HepG2 (cell line): ENCODE results near the gene STEAP3.

Experiments used
- ARNT ChIP-seq: fragments of 450-650 bp; IDR thresholded peaks from 2 replicates; pipeline ENCODE4 v1.6.1; 2017
- GATAD2A ChIP-seq: IDR thresholded peaks from 2 replicates; pipeline ENCODE4 v1.6.1; 2016
- JUND ChIP-seq: sonication (generic); formaldehyde crosslinking; IDR thresholded peaks from 2 replicates; pipeline ENCODE4 v1.8.0; 2022; ENCODE audit warnings: mild to moderate bottlenecking, missing genetic modification reagents
- KAT8 ChIP-seq: IDR thresholded peaks from 2 replicates; pipeline ENCODE4 v1.6.1; 2016; ENCODE audit warnings: missing genetic modification reagents, missing compliant biosample characterization
- MEF2D ChIP-seq: sonication (generic); formaldehyde crosslinking; IDR thresholded peaks from 2 replicates; pipeline ENCODE4 v1.5.1; 2020; ENCODE audit warnings: mild to moderate bottlenecking, missing genetic modification reagents
- SALL1 ChIP-seq: sonication (generic); formaldehyde crosslinking; IDR thresholded peaks from 2 replicates; pipeline ENCODE4 v1.8.0; 2022; ENCODE audit warnings: mild to moderate bottlenecking, missing genetic modification reagents
- SATB2 ChIP-seq: sonication (generic); formaldehyde crosslinking; IDR thresholded peaks from 2 replicates; pipeline ENCODE4 v1.5.0; 2020; ENCODE audit warnings: missing genetic modification reagents
- TAF1 ChIP-seq: sonication (generic); formaldehyde crosslinking; IDR thresholded peaks from 2 replicates; pipeline ENCODE4 v1.4.0; 2020; ENCODE audit warnings: missing genetic modification reagents
- ZNF225 ChIP-seq: sonication (generic); formaldehyde crosslinking; IDR thresholded peaks from 2 replicates; pipeline ENCODE4 v1.4.0; 2020; ENCODE audit warnings: mild to moderate bottlenecking, missing genetic modification reagents
- ZNF34 ChIP-seq: sonication (generic); formaldehyde crosslinking; IDR thresholded peaks from 2 replicates; pipeline ENCODE4 v1.4.0; 2020; ENCODE audit warnings: mild to moderate bottlenecking, missing genetic modification reagents, borderline replicate concordance
- ZNF616 ChIP-seq: sonication (generic); formaldehyde crosslinking; IDR thresholded peaks from 2 replicates; pipeline ENCODE4 v1.5.0; 2020; ENCODE audit warnings: low read depth, mild to moderate bottlenecking, missing genetic modification reagents
- TF ChIP-seq, protein P1 (sequence below): sonication (generic); formaldehyde crosslinking; IDR thresholded peaks from 2 replicates; pipeline ENCODE4 v1.5.0; 2020; ENCODE audit warnings: mild to moderate bottlenecking, missing genetic modification reagents, moderate library complexity

- TF ChIP-seq JUND (CRISPR knock-in tag) (no peak), ZNF34 (CRISPR knock-in tag) (no peak), SALL1 (CRISPR knock-in tag) (no peak), SATB2 (no peak), KAT8 (CRISPR knock-in tag) (no peak), ZNF225 (no peak), ARNT (no peak), ZNF616 (CRISPR knock-in tag) (no peak), MEF2D (no peak), GATAD2A (CRISPR knock-in tag) (no peak), TAF1 (CRISPR knock-in tag) (no peak)
- TF ChIP-seq, protein P1, sequence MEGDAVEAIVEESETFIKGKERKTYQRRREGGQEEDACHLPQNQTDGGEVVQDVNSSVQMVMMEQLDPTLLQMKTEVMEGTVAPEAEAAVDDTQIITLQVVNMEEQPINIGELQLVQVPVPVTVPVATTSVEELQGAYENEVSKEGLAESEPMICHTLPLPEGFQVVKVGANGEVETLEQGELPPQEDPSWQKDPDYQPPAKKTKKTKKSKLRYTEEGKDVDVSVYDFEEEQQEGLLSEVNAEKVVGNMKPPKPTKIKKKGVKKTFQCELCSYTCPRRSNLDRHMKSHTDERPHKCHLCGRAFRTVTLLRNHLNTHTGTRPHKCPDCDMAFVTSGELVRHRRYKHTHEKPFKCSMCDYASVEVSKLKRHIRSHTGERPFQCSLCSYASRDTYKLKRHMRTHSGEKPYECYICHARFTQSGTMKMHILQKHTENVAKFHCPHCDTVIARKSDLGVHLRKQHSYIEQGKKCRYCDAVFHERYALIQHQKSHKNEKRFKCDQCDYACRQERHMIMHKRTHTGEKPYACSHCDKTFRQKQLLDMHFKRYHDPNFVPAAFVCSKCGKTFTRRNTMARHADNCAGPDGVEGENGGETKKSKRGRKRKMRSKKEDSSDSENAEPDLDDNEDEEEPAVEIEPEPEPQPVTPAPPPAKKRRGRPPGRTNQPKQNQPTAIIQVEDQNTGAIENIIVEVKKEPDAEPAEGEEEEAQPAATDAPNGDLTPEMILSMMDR (CRISPR knock-in tag), result peak; percentile 50
Measured at GRCh38 chr2:119311371-119311770, 87.7 kb downstream of the STEAP3 start.
